SK-N-SH treated with all-trans-retinoic acid at 6 μM for 48 hours (cell line): Measurements from ENCODE around the gene RAMP3.

Source experiments
- ATAC-seq: fragments of 200-7000 bp; cut with Tn5 transposase; 3 replicates; pipeline ENCODE4 v1.9.1; 2020; ENCODE audit warnings: mild to moderate bottlenecking, moderate library complexity
- ARNTL ChIP-seq: fragments of 450-650 bp; formaldehyde crosslinking; IDR thresholded peaks from 2 replicates; pipeline ENCODE4 v1.5.0; 2020; ENCODE audit warnings: low read depth, mild to moderate bottlenecking, moderate library complexity, borderline replicate concordance
- CSDC2 ChIP-seq: fragments of 250-450 bp; sonication (Bioruptor Pico); IDR thresholded peaks from 2 replicates; pipeline ENCODE4 v1.5.0; 2020; ENCODE audit warnings: mild to moderate bottlenecking, moderate library complexity
- ESRRG ChIP-seq: fragments of 250-450 bp; sonication (Bioruptor Pico); IDR thresholded peaks from 2 replicates; pipeline ENCODE4 v1.6.1; 2021; ENCODE audit warnings: mild to moderate bottlenecking
- GLIS3 ChIP-seq: fragments of 250-450 bp; sonication (Bioruptor Pico); IDR thresholded peaks from 2 replicates; pipeline ENCODE4 v1.5.0; 2020; ENCODE audit warnings: mild to moderate bottlenecking, moderate library complexity
- OSR1 ChIP-seq: fragments of 250-450 bp; sonication (Bioruptor Pico); IDR thresholded peaks from 2 replicates; pipeline ENCODE4 v1.8.0; 2022; ENCODE audit warnings: moderate library complexity, mild to moderate bottlenecking, inconsistent platforms
- RARB ChIP-seq: fragments of 250-450 bp; sonication (Bioruptor Pico); IDR thresholded peaks from 2 replicates; pipeline ENCODE4 v1.8.0; 2021; ENCODE audit warnings: mild to moderate bottlenecking, moderate library complexity
- SNAI2 ChIP-seq: fragments of 250-450 bp; sonication (Bioruptor Pico); IDR thresholded peaks from 2 replicates; pipeline ENCODE4 v1.5.0; 2020; ENCODE audit warnings: mild to moderate bottlenecking, moderate library complexity
- TCF4 ChIP-seq: fragments of 250-450 bp; sonication (Bioruptor Pico); IDR thresholded peaks from 2 replicates; pipeline ENCODE4 v1.8.0; 2021; ENCODE audit warnings: mild to moderate bottlenecking, moderate library complexity, borderline replicate concordance
- TOX ChIP-seq: fragments of 250-450 bp; sonication (Bioruptor Pico); IDR thresholded peaks from 2 replicates; pipeline ENCODE4 v1.8.0; 2021; ENCODE audit warnings: mild to moderate bottlenecking, moderate library complexity, borderline replicate concordance
- ZFP3 ChIP-seq: fragments of 250-450 bp; sonication (Bioruptor Pico); IDR thresholded peaks from 2 replicates; pipeline ENCODE4 v1.5.0; 2020; ENCODE audit warnings: mild to moderate bottlenecking, moderate library complexity
- ZFP30 ChIP-seq: fragments of 450-650 bp; formaldehyde crosslinking; IDR thresholded peaks from 2 replicates; pipeline ENCODE4 v1.5.0; 2022; ENCODE audit warnings: mild to moderate bottlenecking, moderate library complexity
- ZNF70 ChIP-seq: fragments of 450-650 bp; formaldehyde crosslinking; IDR thresholded peaks from 2 replicates; pipeline ENCODE4 v1.5.0; 2020; ENCODE audit warnings: mild to moderate bottlenecking, moderate library complexity
- ZNF8 ChIP-seq: fragments of 450-650 bp; formaldehyde crosslinking; IDR thresholded peaks from 2 replicates; pipeline ENCODE4 v1.5.0; 2020; ENCODE audit warnings: mild to moderate bottlenecking, moderate library complexity
- TF ChIP-seq, protein P1 (sequence below): fragments of 250-450 bp; sonication (Bioruptor Pico); IDR thresholded peaks from 2 replicates; pipeline ENCODE4 v1.8.0; 2020; ENCODE audit warnings: mild to moderate bottlenecking, moderate library complexity, borderline replicate concordance
- TF ChIP-seq, protein P2 (sequence below): fragments of 250-450 bp; sonication (Bioruptor Pico); IDR thresholded peaks from 2 replicates; pipeline ENCODE4 v1.5.1; 2020; ENCODE audit warnings: low read depth, mild to moderate bottlenecking, moderate library complexity
- TF ChIP-seq, protein P3 (sequence below): fragments of 250-450 bp; sonication (Bioruptor Pico); IDR thresholded peaks from 2 replicates; pipeline ENCODE4 v1.5.1; 2021; ENCODE audit warnings: mild to moderate bottlenecking, moderate library complexity
- TF ChIP-seq, protein P4 (sequence below): fragments of 250-450 bp; sonication (Bioruptor Pico); IDR thresholded peaks from 2 replicates; pipeline ENCODE4 v1.8.0; 2021; ENCODE audit warnings: low read depth, mild to moderate bottlenecking, moderate library complexity, borderline replicate concordance

Gene RAMP3

DNA sequence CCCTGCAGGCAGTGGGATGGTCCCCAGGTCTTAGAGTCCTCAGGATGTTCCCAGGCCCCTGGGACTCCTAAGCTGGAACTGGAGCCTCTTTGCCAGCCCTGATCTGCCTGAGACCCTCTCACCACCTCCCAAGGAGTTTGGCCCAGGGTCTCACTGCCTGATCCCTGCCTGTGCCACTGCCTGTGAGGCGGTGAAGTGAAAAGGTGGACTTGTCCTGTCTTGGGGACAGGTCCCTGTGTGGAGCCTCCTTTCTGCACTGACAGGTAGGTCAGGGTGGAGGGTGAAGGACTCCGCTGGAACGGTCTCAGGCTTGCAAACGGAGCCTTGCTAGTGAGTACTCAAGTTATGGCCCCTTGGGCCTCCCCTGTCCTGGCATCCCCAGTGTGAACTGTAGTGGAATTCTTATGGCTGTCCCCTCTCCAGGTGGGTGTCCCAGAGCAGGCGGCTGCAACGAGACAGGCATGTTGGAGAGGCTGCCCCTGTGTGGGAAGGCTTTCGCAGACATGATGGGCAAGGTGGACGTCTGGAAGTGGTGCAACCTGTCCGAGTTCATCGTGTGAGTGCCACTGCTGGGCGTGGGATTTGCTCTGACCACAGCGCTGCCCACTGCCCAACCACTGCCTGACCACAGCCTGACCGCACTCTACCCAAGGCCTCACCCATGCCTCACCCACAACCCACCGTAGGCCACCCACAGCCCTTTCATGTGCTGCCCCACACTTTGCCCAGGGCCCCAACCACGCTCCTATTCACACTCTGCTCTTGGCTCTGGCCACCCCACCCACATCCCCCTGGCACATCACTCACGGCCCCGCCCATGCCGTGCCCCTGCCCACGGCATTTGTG, 19.5 kb downstream of the RAMP3 start:
- no peak for ATAC-seq
- TF ChIP-seq ZFP3 (CRISPR knock-in tag) (no peak), GLIS3 (no peak)
- TF ChIP-seq, protein P1, sequence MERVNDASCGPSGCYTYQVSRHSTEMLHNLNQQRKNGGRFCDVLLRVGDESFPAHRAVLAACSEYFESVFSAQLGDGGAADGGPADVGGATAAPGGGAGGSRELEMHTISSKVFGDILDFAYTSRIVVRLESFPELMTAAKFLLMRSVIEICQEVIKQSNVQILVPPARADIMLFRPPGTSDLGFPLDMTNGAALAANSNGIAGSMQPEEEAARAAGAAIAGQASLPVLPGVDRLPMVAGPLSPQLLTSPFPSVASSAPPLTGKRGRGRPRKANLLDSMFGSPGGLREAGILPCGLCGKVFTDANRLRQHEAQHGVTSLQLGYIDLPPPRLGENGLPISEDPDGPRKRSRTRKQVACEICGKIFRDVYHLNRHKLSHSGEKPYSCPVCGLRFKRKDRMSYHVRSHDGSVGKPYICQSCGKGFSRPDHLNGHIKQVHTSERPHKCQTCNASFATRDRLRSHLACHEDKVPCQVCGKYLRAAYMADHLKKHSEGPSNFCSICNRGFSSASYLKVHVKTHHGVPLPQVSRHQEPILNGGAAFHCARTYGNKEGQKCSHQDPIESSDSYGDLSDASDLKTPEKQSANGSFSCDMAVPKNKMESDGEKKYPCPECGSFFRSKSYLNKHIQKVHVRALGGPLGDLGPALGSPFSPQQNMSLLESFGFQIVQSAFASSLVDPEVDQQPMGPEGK, result no peak
- TF ChIP-seq, protein P2, sequence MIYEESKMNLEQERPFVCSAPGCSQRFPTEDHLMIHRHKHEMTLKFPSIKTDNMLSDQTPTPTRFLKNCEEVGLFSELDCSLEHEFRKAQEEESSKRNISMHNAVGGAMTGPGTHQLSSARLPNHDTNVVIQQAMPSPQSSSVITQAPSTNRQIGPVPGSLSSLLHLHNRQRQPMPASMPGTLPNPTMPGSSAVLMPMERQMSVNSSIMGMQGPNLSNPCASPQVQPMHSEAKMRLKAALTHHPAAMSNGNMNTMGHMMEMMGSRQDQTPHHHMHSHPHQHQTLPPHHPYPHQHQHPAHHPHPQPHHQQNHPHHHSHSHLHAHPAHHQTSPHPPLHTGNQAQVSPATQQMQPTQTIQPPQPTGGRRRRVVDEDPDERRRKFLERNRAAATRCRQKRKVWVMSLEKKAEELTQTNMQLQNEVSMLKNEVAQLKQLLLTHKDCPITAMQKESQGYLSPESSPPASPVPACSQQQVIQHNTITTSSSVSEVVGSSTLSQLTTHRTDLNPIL (CRISPR knock-in tag), result no peak
- TF ChIP-seq, protein P3, sequence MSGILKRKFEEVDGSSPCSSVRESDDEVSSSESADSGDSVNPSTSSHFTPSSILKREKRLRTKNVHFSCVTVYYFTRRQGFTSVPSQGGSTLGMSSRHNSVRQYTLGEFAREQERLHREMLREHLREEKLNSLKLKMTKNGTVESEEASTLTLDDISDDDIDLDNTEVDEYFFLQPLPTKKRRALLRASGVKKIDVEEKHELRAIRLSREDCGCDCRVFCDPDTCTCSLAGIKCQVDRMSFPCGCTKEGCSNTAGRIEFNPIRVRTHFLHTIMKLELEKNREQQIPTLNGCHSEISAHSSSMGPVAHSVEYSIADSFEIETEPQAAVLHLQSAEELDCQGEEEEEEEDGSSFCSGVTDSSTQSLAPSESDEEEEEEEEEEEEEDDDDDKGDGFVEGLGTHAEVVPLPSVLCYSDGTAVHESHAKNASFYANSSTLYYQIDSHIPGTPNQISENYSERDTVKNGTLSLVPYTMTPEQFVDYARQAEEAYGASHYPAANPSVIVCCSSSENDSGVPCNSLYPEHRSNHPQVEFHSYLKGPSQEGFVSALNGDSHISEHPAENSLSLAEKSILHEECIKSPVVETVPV (CRISPR knock-in tag), result no peak

DNA sequence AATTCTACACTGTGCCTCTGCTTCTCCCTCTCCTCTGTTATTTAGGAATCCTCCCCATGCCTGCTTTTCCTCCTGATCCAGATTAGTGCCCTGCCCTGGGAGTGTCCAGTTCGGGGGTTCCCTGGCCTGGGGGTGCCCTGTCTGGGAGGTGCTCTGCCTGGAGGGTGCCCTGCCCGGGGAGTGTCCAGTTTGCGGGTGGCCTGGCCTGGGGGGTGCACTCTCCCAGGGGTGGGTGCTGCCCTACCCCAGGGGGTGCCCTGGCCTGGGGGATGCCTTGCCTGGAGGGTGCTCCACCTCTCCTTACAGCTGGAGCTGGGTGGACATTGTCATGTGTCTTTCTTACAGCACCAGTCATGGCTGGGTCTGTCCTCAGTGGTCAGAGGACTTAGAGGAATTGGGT, 20.2 kb downstream of the RAMP3 start:
- ATAC-seq, result no peak

DNA sequence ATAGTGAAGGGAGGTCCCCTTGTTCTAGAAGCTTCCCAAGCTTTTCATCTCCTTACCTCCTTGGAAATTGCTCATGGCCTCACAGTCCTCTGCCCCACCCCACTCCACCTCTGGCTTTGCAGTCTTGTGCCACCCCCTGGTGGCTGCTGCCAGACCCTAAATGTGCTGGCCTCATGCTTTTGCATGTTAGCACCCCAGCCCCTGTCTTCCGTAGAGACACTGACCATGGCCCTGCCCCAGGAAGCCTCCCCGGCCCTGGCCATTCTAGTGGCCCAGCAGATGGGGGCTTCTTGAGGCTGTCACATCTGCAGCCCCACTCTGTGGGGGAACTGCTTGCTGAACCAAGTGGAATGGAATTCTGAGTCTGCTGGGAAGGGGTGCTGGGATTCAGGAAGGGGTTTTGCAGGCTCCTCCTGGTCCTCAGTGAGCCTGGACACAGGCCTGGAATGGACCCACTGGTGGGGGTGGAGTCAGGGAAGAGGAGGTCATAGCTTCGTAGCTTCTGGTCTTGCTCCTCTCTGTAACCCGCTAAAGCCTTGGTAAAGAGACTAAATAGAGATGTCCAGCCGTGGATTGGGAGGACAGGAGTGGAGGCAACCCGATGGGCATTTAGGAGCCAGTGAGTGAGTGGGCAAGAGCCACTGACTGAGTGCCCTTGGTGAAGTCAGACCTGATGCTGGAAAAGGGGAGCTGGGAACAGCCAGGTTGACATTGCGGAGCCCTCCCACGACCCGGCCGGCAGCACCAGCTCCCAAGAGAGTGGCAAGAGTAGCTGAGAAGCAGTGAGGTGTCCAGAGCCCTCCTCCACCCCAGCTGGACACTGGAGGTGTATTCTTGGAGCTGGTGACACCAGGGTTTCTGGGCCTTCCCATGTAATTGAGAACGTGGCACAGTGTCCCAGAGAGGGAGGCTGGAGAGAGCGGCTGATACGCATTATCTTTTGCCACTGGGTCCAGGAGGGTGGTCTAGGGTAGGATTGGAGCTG, 20.9 kb downstream of the RAMP3 start:
- TF ChIP-seq SNAI2 (CRISPR knock-in tag) (no peak), ZFP3 (CRISPR knock-in tag) (no peak), ZNF8 (CRISPR knock-in tag) (no peak), ZNF70 (CRISPR knock-in tag) (no peak), CSDC2 (CRISPR knock-in tag) (no peak), ARNTL (no peak), ESRRG (CRISPR knock-in tag) (no peak), OSR1 (no peak), RARB (CRISPR knock-in tag) (no peak), TOX (CRISPR knock-in tag) (no peak), TCF4 (CRISPR knock-in tag) (no peak), ZFP30 (CRISPR knock-in tag) (no peak)
- TF ChIP-seq, protein P1, result no peak
- TF ChIP-seq, protein P4, sequence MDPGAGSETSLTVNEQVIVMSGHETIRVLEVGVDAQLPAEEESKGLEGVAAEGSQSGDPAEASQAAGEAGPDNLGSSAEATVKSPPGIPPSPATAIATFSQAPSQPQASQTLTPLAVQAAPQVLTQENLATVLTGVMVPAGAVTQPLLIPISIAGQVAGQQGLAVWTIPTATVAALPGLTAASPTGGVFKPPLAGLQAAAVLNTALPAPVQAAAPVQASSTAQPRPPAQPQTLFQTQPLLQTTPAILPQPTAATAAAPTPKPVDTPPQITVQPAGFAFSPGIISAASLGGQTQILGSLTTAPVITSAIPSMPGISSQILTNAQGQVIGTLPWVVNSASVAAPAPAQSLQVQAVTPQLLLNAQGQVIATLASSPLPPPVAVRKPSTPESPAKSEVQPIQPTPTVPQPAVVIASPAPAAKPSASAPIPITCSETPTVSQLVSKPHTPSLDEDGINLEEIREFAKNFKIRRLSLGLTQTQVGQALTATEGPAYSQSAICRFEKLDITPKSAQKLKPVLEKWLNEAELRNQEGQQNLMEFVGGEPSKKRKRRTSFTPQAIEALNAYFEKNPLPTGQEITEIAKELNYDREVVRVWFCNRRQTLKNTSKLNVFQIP, result no peak
- TF ChIP-seq, protein P2 (CRISPR knock-in tag), result no peak
- TF ChIP-seq, protein P3 (CRISPR knock-in tag), result no peak
- peak; percentile 43 for ATAC-seq

More for the DNA sequence above, 20.2 kb downstream of the RAMP3 start:
- no peak for TF ChIP-seq ZNF8 (CRISPR knock-in tag)
